Measurements from ENCODE around the gene AMMECR1.
A peak's percentile ranks its signal among the peaks of the same experiment; 100 is the strongest.

Gene AMMECR1

DNA sequence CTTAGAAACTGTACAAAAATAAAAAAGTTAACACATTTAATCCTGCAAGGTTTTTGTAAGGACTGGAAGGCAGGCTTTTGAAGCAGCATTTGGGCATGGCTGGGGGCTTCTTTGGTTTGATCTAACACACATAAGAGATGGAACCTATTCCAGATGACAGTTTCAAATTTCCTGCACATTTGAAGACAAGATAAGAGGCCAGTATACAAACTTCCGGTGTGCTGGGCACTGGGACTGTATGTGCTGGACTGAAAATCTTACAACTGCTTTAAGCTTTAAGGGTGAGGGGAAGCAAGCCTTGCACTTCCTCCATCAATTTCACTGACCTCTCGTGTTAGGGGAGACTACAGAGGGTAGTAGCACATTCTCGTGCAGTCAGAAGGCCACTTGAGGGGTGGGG lies 122.9 kb downstream of the AMMECR1 start:
- Histone ChIP-seq H3K4me3 (ENCODE audit: low read length) (no peak overlapping the region), H3K9ac (ENCODE audit: low read length) (no peak overlapping the region), H3K4me1 (ENCODE audit: low read length) (no peaks in the 10 kb centered on the region), H2AFZ (ENCODE audit: low read length) (no peak overlapping the region), H3K27ac (ENCODE audit: low read length) (no peak overlapping the region), H3K4me2 (ENCODE audit: low read depth, low read length) (no peak overlapping the region), H4K20me1 (ENCODE audit: insufficient read depth, low read length) (no peaks in the 10 kb centered on the region), H3K9me3 (replicated peaks; ENCODE audit: insufficient read depth, low read length) (no peaks in the 10 kb centered on the region), H3K9me2 (replicated peaks; ENCODE audit: insufficient read depth, low read length) (no peaks in the 10 kb centered on the region), H3K79me2 (ENCODE audit: low read length) (no peaks in the 10 kb centered on the region), H3K36me3 (replicated peaks; ENCODE audit: insufficient read depth, low read length) (no peaks in the 10 kb centered on the region), H3F3A (ENCODE audit: insufficient read depth, low read length) (no peaks in the 10 kb centered on the region), H3K27me3 (replicated peaks; ENCODE audit: insufficient read depth, low read length) (no peaks in the 10 kb centered on the region)
- TF ChIP-seq EZH2phosphoT487 (IDR thresholded peaks at IDR 0.05; ENCODE audit: low read length) (no peak), EZH2 (optimal IDR thresholded peaks at IDR 0.05; ENCODE audit: low read depth, low read length) (no peak), CTCF (IDR thresholded peaks at IDR 0.05; ENCODE audit: low read length) (no peak)
- no peak for DNase-seq

GRCh38 chrX:110192516-110192915 lies 125.4 kb downstream of the AMMECR1 start:
- no peak for DNase-seq
- no peaks in the 10 kb centered on the region for H3K9me2 ChIP-seq (replicated peaks; ENCODE audit: insufficient read depth, low read length)
- H3K9me3 ChIP-seq (replicated peaks; ENCODE audit: insufficient read depth, low read length), result no peaks in the 10 kb centered on the region
- H3K4me1 ChIP-seq (ENCODE audit: low read length), result peaks cover 10% of the 10 kb centered on the region
- H4K20me1 ChIP-seq (ENCODE audit: insufficient read depth, low read length), result no peaks in the 10 kb centered on the region
- no peak overlapping the region for H3K4me2 ChIP-seq (ENCODE audit: low read depth, low read length)
- no peaks in the 10 kb centered on the region for H3F3A ChIP-seq (ENCODE audit: insufficient read depth, low read length)
- no peaks in the 10 kb centered on the region for H3K79me2 ChIP-seq (ENCODE audit: low read length)
- no peak for TF ChIP-seq EZH2phosphoT487 (IDR thresholded peaks at IDR 0.05; ENCODE audit: low read length)
- TF ChIP-seq CTCF (IDR thresholded peaks at IDR 0.05; ENCODE audit: low read length), result no peak
- TF ChIP-seq EZH2 (optimal IDR thresholded peaks at IDR 0.05; ENCODE audit: low read depth, low read length), result no peak
- no peak overlapping the region for H3K9ac ChIP-seq (ENCODE audit: low read length)
- no peak overlapping the region for H2AFZ ChIP-seq (ENCODE audit: low read length)
- no peak overlapping the region for H3K4me3 ChIP-seq (ENCODE audit: low read length)
- H3K27me3 ChIP-seq (replicated peaks; ENCODE audit: insufficient read depth, low read length), result no peaks in the 10 kb centered on the region
- no peak overlapping the region for H3K27ac ChIP-seq (ENCODE audit: low read length)
- H3K36me3 ChIP-seq (replicated peaks; ENCODE audit: insufficient read depth, low read length), result no peaks in the 10 kb centered on the region

- H3K79me2 ChIP-seq (ENCODE audit: low read length), result no peaks in the 10 kb centered on the region
- H3K9me3 ChIP-seq (replicated peaks; ENCODE audit: insufficient read depth, low read length), result no peaks in the 10 kb centered on the region
- no peak for TF ChIP-seq EZH2 (optimal IDR thresholded peaks at IDR 0.05; ENCODE audit: low read depth, low read length)
- TF ChIP-seq EZH2phosphoT487 (IDR thresholded peaks at IDR 0.05; ENCODE audit: low read length), result no peak
- no peak for TF ChIP-seq CTCF (IDR thresholded peaks at IDR 0.05; ENCODE audit: low read length)
- H3K27ac ChIP-seq (ENCODE audit: low read length), result no peak overlapping the region
- peak; percentile 37 for DNase-seq
- no peak overlapping the region for H3K9ac ChIP-seq (ENCODE audit: low read length)
- H3K4me3 ChIP-seq (ENCODE audit: low read length), result no peak overlapping the region
- no peak overlapping the region for H2AFZ ChIP-seq (ENCODE audit: low read length)
- peaks cover 10% of the 10 kb centered on the region for H3K4me1 ChIP-seq (ENCODE audit: low read length)
- no peaks in the 10 kb centered on the region for H4K20me1 ChIP-seq (ENCODE audit: insufficient read depth, low read length)
- H3F3A ChIP-seq (ENCODE audit: insufficient read depth, low read length), result no peaks in the 10 kb centered on the region
- H3K36me3 ChIP-seq (replicated peaks; ENCODE audit: insufficient read depth, low read length), result no peaks in the 10 kb centered on the region
- no peaks in the 10 kb centered on the region for H3K9me2 ChIP-seq (replicated peaks; ENCODE audit: insufficient read depth, low read length)
- no peaks in the 10 kb centered on the region for H3K27me3 ChIP-seq (replicated peaks; ENCODE audit: insufficient read depth, low read length)
- H3K4me2 ChIP-seq (ENCODE audit: low read depth, low read length), result no peak overlapping the region
Observed at GRCh38 chrX:110188701-110189558, 129.0 kb downstream of the AMMECR1 start.

Measured in MM.1S (cell line).